Activated CD8-positive, alpha-beta T cell treated with anti-CD3 and anti-CD28 coated beads for 36 hours (primary cell): ENCODE data around the gene FAM83F. TPM values are rescaled to one million over a fixed set of nuclear protein-coding genes. Genes with fewer than 3 reads are reported as not detected.

Source experiments
- ATAC-seq: fragments of 200-7000 bp; cut with Tn5 transposase; one replicate; pipeline ENCODE4 v1.10.0; 2021; ENCODE audit warnings: mild to moderate bottlenecking, moderate library complexity
- CTCF ChIA-PET: fragments of 350-600 bp; sonication (Branson Sonifier 250); formaldehyde crosslinking; loops from one replicate; lab custom pipeline; 2021; ENCODE audit warnings: antibody characterized with exemption; lab: Charles Lee
- POLR2A ChIA-PET: fragments of 350-600 bp; sonication (Branson Sonifier 250); formaldehyde crosslinking; loops from one replicate; lab custom pipeline; 2021; ENCODE audit warnings: antibody characterized with exemption; lab: Charles Lee
- DNase-seq: peaks from one replicate; pipeline ENCODE4 v3.0.0-alpha.2; 2020
- H3K27ac Mint-ChIP-seq: one replicate; pipeline ENCODE4 v1.8.0; 2021; ENCODE audit warnings: mild to moderate bottlenecking, mixed read lengths
- H3K27me3 Mint-ChIP-seq: one replicate; pipeline ENCODE4 v1.8.0; 2021; ENCODE audit warnings: mixed read lengths
- H3K36me3 Mint-ChIP-seq: one replicate; pipeline ENCODE4 v1.8.0; 2021; ENCODE audit warnings: low read depth, mixed read lengths
- H3K4me1 Mint-ChIP-seq: one replicate; pipeline ENCODE4 v1.8.0; 2021; ENCODE audit warnings: low read depth, mixed read lengths
- H3K4me3 Mint-ChIP-seq: one replicate; pipeline ENCODE4 v1.8.0; 2021; ENCODE audit warnings: mild to moderate bottlenecking, moderate library complexity, mixed read lengths
- H3K9me3 Mint-ChIP-seq: one replicate; pipeline ENCODE4 v1.8.0; 2021; ENCODE audit warnings: mixed read lengths
- intact Hi-C: fragments of 100-400 bp; cut with micrococcal nuclease; formaldehyde crosslinking; loops from one replicate; pipeline ENCODE4 v1.10.0; 2022
- total RNA-seq, 2 experiments: library from RNA; stranded (reverse); gene quantifications; one replicate each; pipeline ENCODE4 v1.2.3, GENCODE V29; 2021
- TF ChIP-seq, protein P1 (sequence below): fragments of 200-600 bp; IDR thresholded peaks from one replicate; pipeline ENCODE4 v1.8.0; 2022; ENCODE audit warnings: antibody characterized with exemption, mild to moderate bottlenecking

Gene FAM83F
- total RNA-seq, 2 experiments from 2014 or later: 1.5 to 2.0 TPM

DNA sequence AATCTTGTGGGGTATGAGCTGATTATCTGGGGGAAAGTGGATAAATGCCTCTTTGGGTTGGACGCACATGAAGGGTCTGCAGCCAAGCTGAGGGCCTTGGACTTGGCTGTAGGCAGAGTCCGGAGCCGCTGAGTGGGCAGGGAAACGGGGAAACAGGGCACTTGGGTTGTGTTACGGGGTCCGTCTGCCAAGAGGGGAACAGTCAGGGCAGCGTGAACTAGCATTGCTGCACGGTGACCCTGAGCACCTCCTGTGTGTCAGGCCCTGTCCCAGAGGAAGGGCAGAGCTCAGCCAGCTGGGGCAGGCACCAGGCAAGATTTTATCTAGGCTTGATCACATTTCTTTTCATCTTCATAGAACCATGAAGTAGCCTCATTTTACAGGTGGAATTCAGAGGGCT, 11.9 kb downstream of the FAM83F start:
- H3K4me3 Mint-ChIP-seq: no peak overlapping the region
- ChIA-PET CTCF (interaction anchor here (1.4 to 3.1 kb wide), 2 partner anchors 18 to 21 kb away, joined by 3 to 13 read pairs; no protein-coding TSS in a partner anchor), POLR2A (interaction anchor here (0.9 kb wide), 1 partner anchor 12 kb away, joined by 3 read pairs; the partner anchor contains the start of gene FAM83F)
- no peak overlapping the region for H3K27ac Mint-ChIP-seq
- intact Hi-C loops: no loop called here
- TF ChIP-seq, protein P1, sequence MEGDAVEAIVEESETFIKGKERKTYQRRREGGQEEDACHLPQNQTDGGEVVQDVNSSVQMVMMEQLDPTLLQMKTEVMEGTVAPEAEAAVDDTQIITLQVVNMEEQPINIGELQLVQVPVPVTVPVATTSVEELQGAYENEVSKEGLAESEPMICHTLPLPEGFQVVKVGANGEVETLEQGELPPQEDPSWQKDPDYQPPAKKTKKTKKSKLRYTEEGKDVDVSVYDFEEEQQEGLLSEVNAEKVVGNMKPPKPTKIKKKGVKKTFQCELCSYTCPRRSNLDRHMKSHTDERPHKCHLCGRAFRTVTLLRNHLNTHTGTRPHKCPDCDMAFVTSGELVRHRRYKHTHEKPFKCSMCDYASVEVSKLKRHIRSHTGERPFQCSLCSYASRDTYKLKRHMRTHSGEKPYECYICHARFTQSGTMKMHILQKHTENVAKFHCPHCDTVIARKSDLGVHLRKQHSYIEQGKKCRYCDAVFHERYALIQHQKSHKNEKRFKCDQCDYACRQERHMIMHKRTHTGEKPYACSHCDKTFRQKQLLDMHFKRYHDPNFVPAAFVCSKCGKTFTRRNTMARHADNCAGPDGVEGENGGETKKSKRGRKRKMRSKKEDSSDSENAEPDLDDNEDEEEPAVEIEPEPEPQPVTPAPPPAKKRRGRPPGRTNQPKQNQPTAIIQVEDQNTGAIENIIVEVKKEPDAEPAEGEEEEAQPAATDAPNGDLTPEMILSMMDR: no peak
- peaks cover 20% of the 10 kb centered on the region for H3K4me1 Mint-ChIP-seq
- peaks cover 4% of the 10 kb centered on the region for H3K27me3 Mint-ChIP-seq
- ATAC-seq (no peak), DNase-seq (no peak)
- no peaks in the 10 kb centered on the region for H3K36me3 Mint-ChIP-seq
- no peaks in the 10 kb centered on the region for H3K9me3 Mint-ChIP-seq

DNA sequence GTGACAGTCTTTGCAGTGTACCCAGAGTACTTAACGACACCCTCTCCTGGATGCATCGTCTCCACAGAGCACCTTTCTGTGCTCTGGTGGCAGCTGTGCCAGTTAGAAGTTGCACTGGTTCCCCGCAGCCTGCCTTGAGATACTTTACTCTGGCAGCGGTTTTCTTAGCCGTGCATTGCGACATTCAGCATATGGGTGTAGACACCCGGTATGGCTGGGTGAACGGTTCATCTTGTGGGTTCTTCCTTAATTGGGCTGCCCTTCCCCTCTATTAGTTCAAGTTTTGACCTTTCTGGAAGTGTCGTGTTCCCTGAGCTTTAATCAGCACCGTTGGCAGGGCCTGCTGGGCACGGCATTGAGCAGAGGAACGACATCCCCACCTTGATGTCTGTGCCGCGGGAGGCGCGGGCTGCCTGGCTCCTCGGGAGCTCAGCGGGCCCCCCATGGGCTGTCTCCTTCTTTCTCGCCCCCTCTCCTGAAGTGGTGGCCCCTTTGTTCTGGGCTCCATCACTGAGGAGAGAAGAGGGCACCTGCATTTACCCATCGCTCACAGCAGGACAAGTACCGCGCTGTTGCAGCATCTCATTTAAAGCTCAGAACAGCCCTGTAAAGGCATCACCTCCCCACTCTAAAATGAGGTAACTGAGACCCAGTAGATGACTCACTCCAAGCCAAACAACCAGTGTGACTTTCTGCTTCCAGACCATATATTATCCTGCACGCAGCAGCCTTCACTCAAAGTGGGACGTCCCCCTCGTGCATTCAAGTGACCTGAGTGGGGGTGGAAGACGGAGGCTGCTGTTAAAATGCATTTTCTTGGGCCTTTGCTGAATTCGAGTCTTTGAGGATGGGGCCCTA, 13.3 kb downstream of the FAM83F start:
- Mint-ChIP-seq H3K4me1 (peaks cover 20% of the 10 kb centered on the region), H3K27me3 (peaks cover 4% of the 10 kb centered on the region), H3K27ac (no peak overlapping the region), H3K9me3 (no peaks in the 10 kb centered on the region), H3K36me3 (no peaks in the 10 kb centered on the region), H3K4me3 (no peak overlapping the region)
- ChIA-PET CTCF (interaction anchor here (3.7 kb wide), 1 partner anchor 17 kb away, joined by 29 read pairs; no protein-coding TSS in a partner anchor), POLR2A (interaction anchor here (0.6 to 1.5 kb wide), 2 partner anchors 29 to 39 kb away, joined by 3 read pairs; no protein-coding TSS in a partner anchor)
- peak; percentile 26 for ATAC-seq
- intact Hi-C loops: no loop called here
- TF ChIP-seq, protein P1: no peak
- DNase-seq: no peak

DNA sequence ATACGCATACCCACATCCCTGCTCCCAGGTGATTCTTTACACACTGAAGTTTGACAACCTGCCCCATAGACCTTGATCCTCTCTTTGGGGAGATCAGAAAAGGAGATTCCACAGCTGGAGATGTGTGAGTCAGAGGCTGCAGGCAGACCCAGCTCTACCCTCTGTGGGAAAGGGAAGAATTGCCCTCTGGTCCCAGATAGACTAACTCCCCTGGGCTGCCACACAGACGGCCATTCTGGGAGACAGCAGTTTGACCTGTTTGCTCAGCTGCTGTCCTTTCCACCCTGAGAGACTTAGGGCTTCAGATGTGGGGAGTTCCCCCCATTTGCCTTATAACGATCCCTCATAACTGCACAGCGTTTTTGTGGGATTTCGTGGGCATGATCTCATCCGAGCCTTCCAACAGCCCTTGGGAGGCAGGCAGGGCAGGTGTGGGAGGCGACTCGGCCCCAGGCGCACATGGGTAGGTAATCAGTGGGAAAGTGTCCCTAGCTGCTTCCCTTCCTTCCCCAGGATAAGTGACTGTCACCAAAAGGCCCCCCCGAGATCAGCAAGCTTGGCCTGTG, 14.1 kb downstream of the FAM83F start:
- intact Hi-C loops: no loop called here
- H3K9me3 Mint-ChIP-seq: no peaks in the 10 kb centered on the region
- no peak overlapping the region for H3K4me3 Mint-ChIP-seq
- ChIA-PET POLR2A (interaction anchor here (0.6 to 2.3 kb wide), 3 partner anchors 9 to 40 kb away, joined by 3 to 7 read pairs (median 3); no protein-coding TSS in a partner anchor), CTCF (interaction anchor here (1.8 to 3.7 kb wide), 3 partner anchors 8 to 474 kb away, joined by 8 to 29 read pairs (median 11); no protein-coding TSS in a partner anchor)
- H3K27me3 Mint-ChIP-seq: peaks cover 4% of the 10 kb centered on the region
- TF ChIP-seq, protein P1: no peak
- no peak overlapping the region for H3K27ac Mint-ChIP-seq
- DNase-seq (no peak), ATAC-seq (no peak)
- peaks cover 20% of the 10 kb centered on the region for H3K4me1 Mint-ChIP-seq
- H3K36me3 Mint-ChIP-seq: no peaks in the 10 kb centered on the region

DNA sequence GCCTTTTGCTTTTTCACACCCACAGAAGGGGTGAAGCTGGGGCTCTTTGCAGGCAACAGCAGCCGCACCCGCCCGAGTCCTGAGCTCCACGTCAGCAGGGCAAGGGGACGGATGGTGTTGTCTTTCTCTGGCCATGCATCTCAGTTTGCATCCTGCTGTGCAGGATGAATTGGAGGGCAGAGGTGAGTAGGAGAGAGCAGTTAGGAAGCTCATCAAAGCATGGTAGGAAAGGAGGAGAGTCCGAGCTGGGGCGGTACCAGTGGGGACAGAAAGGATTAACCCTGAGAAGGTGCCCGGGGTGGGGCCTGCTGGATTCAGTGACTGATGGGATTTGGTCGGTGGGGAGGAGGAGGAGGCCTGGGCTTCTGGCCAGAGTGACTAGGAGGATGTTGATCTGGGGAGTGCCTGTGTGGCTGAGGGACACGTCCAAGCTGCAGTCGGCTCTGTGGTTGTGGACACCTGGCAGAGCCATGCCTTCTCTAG, 14.6 kb downstream of the FAM83F start:
- no peaks in the 10 kb centered on the region for H3K9me3 Mint-ChIP-seq
- peak overlapping the region; percentile 85 for H3K27ac Mint-ChIP-seq
- ChIA-PET CTCF (interaction anchor here (1.0 to 3.7 kb wide), 10 partner anchors 9 to 475 kb away, joined by 3 to 29 read pairs (median 7); partner anchors contain the start of gene FAM83F), POLR2A (interaction anchor here (0.8 to 2.3 kb wide), 7 partner anchors 10 to 169 kb away, joined by 3 to 7 read pairs (median 4); partner anchors contain the start of gene FAM83F)
- peaks cover 20% of the 10 kb centered on the region for H3K4me1 Mint-ChIP-seq
- H3K27me3 Mint-ChIP-seq: peaks cover 4% of the 10 kb centered on the region
- intact Hi-C loops: no loop called here
- peak; percentile 26 for ATAC-seq
- TF ChIP-seq, protein P1: no peak
- H3K4me3 Mint-ChIP-seq: peak overlapping the region; percentile 39
- DNase-seq: no peak
- H3K36me3 Mint-ChIP-seq: no peaks in the 10 kb centered on the region
